SU-DHL-6 (cell line): ENCODE results near the gene EDA.

ENCODE experiments used
- CTCF ChIP-seq: fragments of 200-600 bp; sonication (generic); IDR thresholded peaks from one replicate; pipeline ENCODE4 v1.5.1; 2017; ENCODE audit warnings: antibody characterized with exemption, mild to moderate bottlenecking, low read length, moderate library complexity; ENCODE audit not compliant: insufficient read depth, poor library complexity, severe bottlenecking
- EZH2phosphoT487 ChIP-seq: fragments of 200-600 bp; sonication (generic), shearing (Covaris generic); conservative IDR thresholded peaks from 2 replicates; pipeline ENCODE4 v1.6.1; 2018; ENCODE audit warnings: mild to moderate bottlenecking, antibody characterized with exemption, low read length, moderate library complexity, mixed read lengths

GRCh38 chrX:70049406-70049805, 433.5 kb downstream of the EDA start:
- no peak for TF ChIP-seq CTCF
- TF ChIP-seq EZH2phosphoT487: no peak
